B cell (primary cell): ENCODE results near the gene JAM2. TPM values are rescaled to one million over a fixed set of nuclear protein-coding genes. Genes with fewer than 3 reads are reported as not detected.

Experiments used
- ATAC-seq: fragments of 200-7000 bp; cut with Tn5 transposase; one replicate; pipeline ENCODE4 v1.10.0; 2021; ENCODE audit warnings: low read depth, mild to moderate bottlenecking, moderate number of reproducible peaks, moderate library complexity
- CTCF ChIA-PET: fragments of 350-600 bp; sonication (Branson Sonifier 250); formaldehyde crosslinking; loops from one replicate; lab custom pipeline; 2021; ENCODE audit warnings: antibody characterized with exemption, inconsistent platforms; lab: Charles Lee
- POLR2A ChIA-PET: fragments of 350-600 bp; sonication (Branson Sonifier 250); formaldehyde crosslinking; loops from one replicate; lab custom pipeline; 2021; ENCODE audit warnings: antibody characterized with exemption; lab: Charles Lee
- DNase-seq: peaks from one replicate; pipeline ENCODE4 v3.0.0; 2013
- H2AFZ ChIP-seq: 2 replicates; pipeline ENCODE4 v1.6.1; 2012; ENCODE audit warnings: mild to moderate bottlenecking, low read depth, low read length; ENCODE audit not compliant: insufficient read depth, poor library complexity, severe bottlenecking
- H3K27ac ChIP-seq, 2 donors: 1 replicate in 1 of 2; 2 replicates in 1 of 2; pipeline ENCODE4 v1.5.1; 2012 to 2013; ENCODE audit warnings: low read length in 2 of 2, mild to moderate bottlenecking in 2 of 2, moderate library complexity in 1 of 2
- H3K27me3 ChIP-seq, 4 experiments: fragments of 200-600 bp in 1 of 4; sonication (generic) in 1 of 4; replicated peaks in 1 of 4; 1 replicate in 2 of 4; 2 replicates in 2 of 4; pipeline versions ENCODE4 v1.6.1 to v1.7.0; 2013 to 2016; ENCODE audit warnings: low read length in 3 of 4, mild to moderate bottlenecking in 2 of 4, mixed read lengths in 1 of 4, moderate library complexity in 1 of 4; ENCODE audit not compliant: insufficient read depth in 4 of 4, control insufficient read depth in 3 of 4; ENCODE audit errors: control extremely low read depth in 1 of 4
- H3K36me3 ChIP-seq, 2 experiments: replicated peaks in 1 of 2; 1 replicate in 1 of 2; 2 replicates in 1 of 2; pipeline versions ENCODE4 v1.6.1 to v1.7.1; 2013; ENCODE audit warnings: low read length in 1 of 2; ENCODE audit not compliant: insufficient read depth in 2 of 2, control insufficient read depth in 1 of 2; ENCODE audit errors: control extremely low read depth in 1 of 2, extremely low read depth in 1 of 2
- H3K4me1 ChIP-seq, 2 donors: fragments of 200-600 bp in 1 of 2; sonication (generic) in 1 of 2; 1 replicate in 1 of 2; 2 replicates in 1 of 2; pipeline versions ENCODE4 v1.5.1 to v1.6.1; 2013 to 2017; ENCODE audit warnings: low read length in 2 of 2; ENCODE audit not compliant: control insufficient read depth in 2 of 2, insufficient read depth in 2 of 2
- H3K4me2 ChIP-seq: replicated peaks from 2 replicates; pipeline ENCODE3; 2012; ENCODE audit warnings: mild to moderate bottlenecking, low read depth, low read length; ENCODE audit not compliant: poor library complexity, severe bottlenecking
- H3K4me3 ChIP-seq, 5 experiments: fragments of 200-600 bp in 1 of 5; sonication (generic) in 1 of 5; 1 replicate in 3 of 5; 2 replicates in 2 of 5; pipeline versions ENCODE4 v1.5.1 to v1.7.0; 2011 to 2016; ENCODE audit warnings: low read length in 4 of 5, mild to moderate bottlenecking in 4 of 5, low read depth in 2 of 5, control low read depth in 1 of 5, moderate library complexity in 1 of 5; ENCODE audit not compliant: insufficient read depth in 1 of 5; ENCODE audit errors: control extremely low read depth in 1 of 5, extremely low read depth in 1 of 5
- H3K79me2 ChIP-seq: fragments of 200-600 bp; sonication (generic); one replicate; pipeline ENCODE4 v1.6.0; 2016; ENCODE audit warnings: low read length; ENCODE audit not compliant: control insufficient read depth, insufficient read depth
- H3K9ac ChIP-seq: fragments of 200-600 bp; sonication (generic); 2 replicates; pipeline ENCODE4 v1.6.1; 2017; ENCODE audit warnings: mild to moderate bottlenecking, low read length, moderate library complexity
- H3K9me3 ChIP-seq, 3 donors: one replicate each; pipeline versions ENCODE4 v1.6.1 to v1.7.1; 2013; ENCODE audit warnings: low read length in 2 of 3; ENCODE audit not compliant: control insufficient read depth in 2 of 3, insufficient read depth in 1 of 3; ENCODE audit errors: control extremely low read depth in 1 of 3
- H4K20me1 ChIP-seq: 2 replicates; pipeline ENCODE4 v1.6.0; 2012; ENCODE audit warnings: mild to moderate bottlenecking, low read length; ENCODE audit not compliant: insufficient read depth, control insufficient read depth, poor library complexity, severe bottlenecking
- H3K27ac Mint-ChIP-seq: one replicate; pipeline ENCODE4 v1.8.0; 2021; ENCODE audit warnings: mixed read lengths
- H3K27me3 Mint-ChIP-seq: one replicate; pipeline ENCODE4 v1.8.0; 2021; ENCODE audit warnings: mixed read lengths
- H3K4me1 Mint-ChIP-seq: one replicate; pipeline ENCODE4 v1.8.0; 2021; ENCODE audit warnings: mixed read lengths
- H3K4me3 Mint-ChIP-seq: one replicate; pipeline ENCODE4 v1.8.0; 2021; ENCODE audit warnings: mixed read lengths
- H3K9me3 Mint-ChIP-seq: one replicate; pipeline ENCODE4 v1.8.0; 2022; ENCODE audit warnings: mixed read lengths; ENCODE audit not compliant: insufficient read depth
- EZH2 ChIP-seq: IDR thresholded peaks from 2 replicates; pipeline ENCODE4 v1.6.1; 2012; ENCODE audit warnings: borderline replicate concordance, low read depth, mild to moderate bottlenecking, moderate library complexity, low read length; ENCODE audit not compliant: insufficient read depth, poor library complexity, severe bottlenecking
- WGBS: methylation state at CpG from one replicate; pipeline ENCODE4 v1.1.5; 2013; ENCODE audit warnings: missing lambda C conversion rate; ENCODE audit not compliant: insufficient coverage; 5-methylcytosine and 5-hydroxymethylcytosine counted together
- intact Hi-C: fragments of 100-400 bp; cut with micrococcal nuclease; formaldehyde crosslinking; loops from one replicate; pipeline ENCODE4 v1.10.0; 2022
- polyA plus RNA-seq: library from polyadenylated mRNA; depleted of rRNA; stranded (reverse); fragments of >200 nt; gene quantifications from 2 replicates; pipeline ENCODE4 v1.2.3, GENCODE V29; 2012
- total RNA-seq, 2 donors: library from RNA; stranded (reverse); fragments of 120-200 nt in 1 of 2; gene quantifications; 1 replicate in 1 of 2; 2 replicates in 1 of 2; pipeline versions ENCODE4 v1.2.3 to v1.2.4, GENCODE V29; 2013 to 2022
- TF ChIP-seq, protein P1 (sequence below): fragments of 200-600 bp; IDR thresholded peaks from one replicate; pipeline ENCODE4 v1.8.0; 2022; ENCODE audit warnings: antibody characterized with exemption, mild to moderate bottlenecking

JAM2 gene
- total and polyA plus RNA-seq, 2 donors (not counting 1 experiment from before 2014, with no cell fraction given), result 0.94 to 1.5 TPM

DNA sequence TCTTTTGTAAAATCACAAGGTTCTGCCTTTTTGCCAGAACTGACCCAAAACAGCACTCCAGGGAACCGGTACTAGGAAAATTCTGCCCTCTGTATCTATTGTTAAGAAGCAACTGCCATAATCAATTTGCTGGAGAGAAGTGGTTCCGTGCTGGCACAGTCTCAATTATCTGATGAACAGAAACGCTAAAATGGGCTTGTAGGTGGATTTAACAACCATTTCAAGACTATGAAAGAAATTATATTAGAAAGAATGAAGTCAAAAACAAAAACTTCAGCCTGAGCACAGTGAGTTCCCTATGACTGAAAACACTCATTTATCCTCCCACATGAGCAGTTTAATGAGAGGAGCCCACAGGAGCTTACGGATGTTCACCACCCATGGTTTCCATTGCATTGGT is 4.4 kb downstream of the JAM2 start:
- whole genome bisulfite sequencing, result no CpG with 5 or more reads among the region's 4 CpGs
- TF ChIP-seq EZH2, result no peak
- TF ChIP-seq, protein P1, sequence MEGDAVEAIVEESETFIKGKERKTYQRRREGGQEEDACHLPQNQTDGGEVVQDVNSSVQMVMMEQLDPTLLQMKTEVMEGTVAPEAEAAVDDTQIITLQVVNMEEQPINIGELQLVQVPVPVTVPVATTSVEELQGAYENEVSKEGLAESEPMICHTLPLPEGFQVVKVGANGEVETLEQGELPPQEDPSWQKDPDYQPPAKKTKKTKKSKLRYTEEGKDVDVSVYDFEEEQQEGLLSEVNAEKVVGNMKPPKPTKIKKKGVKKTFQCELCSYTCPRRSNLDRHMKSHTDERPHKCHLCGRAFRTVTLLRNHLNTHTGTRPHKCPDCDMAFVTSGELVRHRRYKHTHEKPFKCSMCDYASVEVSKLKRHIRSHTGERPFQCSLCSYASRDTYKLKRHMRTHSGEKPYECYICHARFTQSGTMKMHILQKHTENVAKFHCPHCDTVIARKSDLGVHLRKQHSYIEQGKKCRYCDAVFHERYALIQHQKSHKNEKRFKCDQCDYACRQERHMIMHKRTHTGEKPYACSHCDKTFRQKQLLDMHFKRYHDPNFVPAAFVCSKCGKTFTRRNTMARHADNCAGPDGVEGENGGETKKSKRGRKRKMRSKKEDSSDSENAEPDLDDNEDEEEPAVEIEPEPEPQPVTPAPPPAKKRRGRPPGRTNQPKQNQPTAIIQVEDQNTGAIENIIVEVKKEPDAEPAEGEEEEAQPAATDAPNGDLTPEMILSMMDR, result no peak
- Histone ChIP-seq H3K9ac (no peak overlapping the region), H3K27ac (no peak overlapping the region), H2AFZ (no peak overlapping the region), H3K4me1 (peaks cover 20 to 26% of the 10 kb centered on the region in 2 donors), H3K4me2 (no peak overlapping the region), H3K36me3 (no peaks in the 10 kb centered on the region), H3K4me3 (no peak overlapping the region), H3K9me3 (no peaks in the 10 kb centered on the region), H3K79me2 (no peaks in the 10 kb centered on the region), H3K27me3 (no peaks in the 10 kb centered on the region), H4K20me1 (no peaks in the 10 kb centered on the region)
- Mint-ChIP-seq H3K27ac (no peak overlapping the region), H3K4me1 (peaks cover 33% of the 10 kb centered on the region), H3K27me3 (no peaks in the 10 kb centered on the region), H3K4me3 (no peak overlapping the region), H3K9me3 (no peaks in the 10 kb centered on the region)
- no peak for DNase-seq
- ChIA-PET CTCF (interaction anchor here (1.0 to 1.4 kb wide), 2 partner anchors 9 to 35 kb away, joined by 4 to 7 read pairs; no protein-coding TSS in a partner anchor), POLR2A (no interaction called here)
- intact Hi-C loops, result no loop called here
- no peak for ATAC-seq

DNA sequence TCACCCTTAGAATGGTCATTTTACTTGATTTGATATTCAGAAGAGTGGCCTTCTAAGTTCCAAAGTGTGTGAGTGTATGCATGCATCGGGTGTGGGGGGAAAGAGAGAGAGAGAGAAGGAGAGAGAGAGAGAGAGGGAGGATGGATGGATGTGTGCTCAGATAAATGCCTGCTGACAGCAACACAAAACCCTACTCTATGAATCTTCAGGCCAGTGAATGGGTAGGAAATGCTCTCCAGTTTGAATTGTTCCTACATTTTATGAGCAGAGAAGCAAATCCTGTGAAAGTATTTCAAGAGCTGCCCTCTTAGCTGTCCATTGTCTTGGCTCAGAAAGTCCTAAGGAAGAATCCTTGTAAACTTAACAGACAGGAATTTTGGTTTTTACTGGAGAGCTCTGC is 7.4 kb downstream of the JAM2 start:
- intact Hi-C loops, result no loop called here
- Mint-ChIP-seq H3K27ac (no peak overlapping the region), H3K4me3 (no peak overlapping the region)

More for the DNA sequence above, 7.4 kb downstream of the JAM2 start:
- DNase-seq, result no peak
- no peaks in the 10 kb centered on the region for H3K36me3 ChIP-seq
- no peaks in the 10 kb centered on the region for H3K27me3 Mint-ChIP-seq
- no peaks in the 10 kb centered on the region for H3K27me3 ChIP-seq
- CTCF ChIA-PET, result no interaction called here
- TF ChIP-seq EZH2, result no peak
- TF ChIP-seq, protein P1, result no peak
- POLR2A ChIA-PET, result no interaction called here
- H4K20me1 ChIP-seq, result no peaks in the 10 kb centered on the region
- no peak overlapping the region for H3K9ac ChIP-seq
- no CpG with 5 or more reads among the region's 1 CpG for WGBS
- peaks cover 11 to 17% of the 10 kb centered on the region in 2 donors for H3K4me1 ChIP-seq
- H2AFZ ChIP-seq, result peak overlapping the region; percentile 4
- no peak overlapping the region for H3K27ac ChIP-seq
- no peaks in the 10 kb centered on the region for H3K79me2 ChIP-seq
- H3K9me3 ChIP-seq, result no peaks in the 10 kb centered on the region
- peaks cover 26% of the 10 kb centered on the region for H3K4me1 Mint-ChIP-seq
- ATAC-seq, result no peak
- no peaks in the 10 kb centered on the region for H3K9me3 Mint-ChIP-seq
- peak overlapping the region; percentile 1 for H3K4me2 ChIP-seq
- H3K4me3 ChIP-seq, result no peak overlapping the region
